Ramos (cell line): Measurements from ENCODE around the gene KTI12.
"Not testable (repeated sequence)": the region's sequence is repeated elsewhere in the genome, so short reads cannot be mapped to it uniquely, and the experiment has no call there.

Experiments used
- in situ Hi-C: fragments of 300-500 bp; cut with MboI; formaldehyde crosslinking; loops from one replicate; pipeline ENCODE4 v1.14.3; 2022; ENCODE audit warnings: low sequenced_read_pairs; ENCODE audit not compliant: unreplicated experiment

KTI12 gene

GRCh38 chr1:52033190-52034049 is at the start of gene KTI12:
Gene KTI12, minus strand, starts transcription at chr1:52033810. Its CDS starts 49 bp downstream, at chr1:52033761.
- in situ Hi-C loops: no loop called here

- in situ Hi-C loops: no loop called here
Measured at GRCh38 chr1:52080014-52080415, 46.4 kb upstream of the KTI12 start.

- in situ Hi-C loops: not testable (repeated sequence)
Measured at GRCh38 chr1:52077277-52077676, 43.7 kb upstream of the KTI12 start.

- in situ Hi-C loops: no loop called here
Measured at GRCh38 chr1:52072291-52072690, 38.7 kb upstream of the KTI12 start.

- in situ Hi-C loops: no loop called here
Measured at GRCh38 chr1:52070704-52071103, 37.1 kb upstream of the KTI12 start.

GRCh38 chr1:52063192-52063591 is 29.6 kb upstream of the KTI12 start:
- in situ Hi-C loops: no loop called here

GRCh38 chr1:52060822-52061221 is 27.2 kb upstream of the KTI12 start:
- in situ Hi-C loops: no loop called here

- in situ Hi-C loops: no loop called here
Measured at GRCh38 chr1:52059888-52060287, 26.3 kb upstream of the KTI12 start.

- in situ Hi-C loops: no loop called here
Measured at GRCh38 chr1:52059321-52059720, 25.7 kb upstream of the KTI12 start.

GRCh38 chr1:52057876-52058415 is 24.3 kb upstream of the KTI12 start:
- in situ Hi-C loops: no loop called here

- in situ Hi-C loops: no loop called here
Measured at GRCh38 chr1:52057255-52057654, 23.6 kb upstream of the KTI12 start.

GRCh38 chr1:52056937-52057231 is 23.3 kb upstream of the KTI12 start:
- in situ Hi-C loops: no loop called here

- in situ Hi-C loops: no loop called here
Measured at GRCh38 chr1:52056163-52056936, 22.7 kb upstream of the KTI12 start, which contains the start of gene BTF3L4. Gene BTF3L4, plus strand, starts transcription at chr1:52056295. Its CDS starts 3,553 bp downstream, at chr1:52059848.

GRCh38 chr1:52055866-52056162 is 22.2 kb upstream of the KTI12 start:
- in situ Hi-C loops: no loop called here

- in situ Hi-C loops: no loop called here
Measured at GRCh38 chr1:52055066-52055865, 21.7 kb upstream of the KTI12 start, which contains the start of gene TXNDC12. Gene TXNDC12, minus strand, starts transcription at chr1:52055191. Its CDS starts 95 bp downstream, at chr1:52055096.

GRCh38 chr1:52054496-52055065 is 21.0 kb upstream of the KTI12 start:
- in situ Hi-C loops: no loop called here

GRCh38 chr1:52053862-52054261 is 20.3 kb upstream of the KTI12 start:
- in situ Hi-C loops: no loop called here

- in situ Hi-C loops: not testable (repeated sequence)
Measured at GRCh38 chr1:52049337-52049736, 15.7 kb upstream of the KTI12 start.

- in situ Hi-C loops: not testable (repeated sequence)
Measured at GRCh38 chr1:52045666-52046195, 12.1 kb upstream of the KTI12 start.

- in situ Hi-C loops: no loop called here
Measured at GRCh38 chr1:52045236-52045635, 11.6 kb upstream of the KTI12 start.
